Measurements from ENCODE around the gene GAB2.

Gene GAB2

GRCh38 chr11:78255919-78256318 lies 161.7 kb downstream of the GAB2 start:
- no peaks in the 10 kb centered on the region for H3K9me3 Mint-ChIP-seq
- DNase-seq = no peak
- TF ChIP-seq CTCF (IDR thresholded peaks at IDR 0.05) = no peak
- H3K27me3 Mint-ChIP-seq (ENCODE audit: low read depth, poor library complexity) = peaks cover under 1% of the 10 kb centered on the region
- H3K36me3 Mint-ChIP-seq (ENCODE audit: low read depth) = no peaks in the 10 kb centered on the region
- H3K4me1 Mint-ChIP-seq = peaks cover 16% of the 10 kb centered on the region
- H3K27ac Mint-ChIP-seq = no peak overlapping the region
- no peak overlapping the region for H3K4me3 Mint-ChIP-seq

DNA sequence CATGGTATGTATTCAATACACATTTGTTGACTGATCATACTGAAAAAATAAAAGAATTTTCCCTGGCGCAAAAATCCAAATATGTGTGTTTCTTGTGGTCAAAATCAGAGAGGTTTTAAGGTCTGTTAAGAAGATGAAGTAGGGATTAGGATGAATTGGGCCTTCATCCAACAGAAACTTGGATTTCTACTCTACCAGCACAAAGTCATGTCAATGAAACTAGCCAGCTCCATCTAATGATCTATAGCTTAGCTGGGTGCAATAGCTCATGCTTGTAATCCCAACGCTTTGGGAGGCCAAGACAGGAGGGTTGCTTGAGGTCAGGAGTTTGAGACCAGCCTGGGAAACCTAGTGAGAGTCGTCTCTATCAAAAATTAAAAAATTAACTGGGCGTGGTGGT lies 163.4 kb downstream of the GAB2 start:
- no peak overlapping the region for H3K27ac Mint-ChIP-seq
- H3K36me3 Mint-ChIP-seq (ENCODE audit: low read depth) = no peaks in the 10 kb centered on the region
- H3K4me3 Mint-ChIP-seq = no peak overlapping the region
- no peak for DNase-seq
- H3K4me1 Mint-ChIP-seq = no peaks in the 10 kb centered on the region
- no peaks in the 10 kb centered on the region for H3K9me3 Mint-ChIP-seq
- H3K27me3 Mint-ChIP-seq (ENCODE audit: low read depth, poor library complexity) = no peaks in the 10 kb centered on the region
- TF ChIP-seq CTCF (IDR thresholded peaks at IDR 0.05) = no peak

GRCh38 chr11:78253797-78254196 lies 163.8 kb downstream of the GAB2 start:
- Mint-ChIP-seq H3K4me1 (no peaks in the 10 kb centered on the region), H3K27ac (no peak overlapping the region), H3K36me3 (ENCODE audit: low read depth) (peaks cover 2% of the 10 kb centered on the region), H3K27me3 (ENCODE audit: low read depth, poor library complexity) (no peaks in the 10 kb centered on the region), H3K9me3 (no peaks in the 10 kb centered on the region), H3K4me3 (no peak overlapping the region)
- TF ChIP-seq CTCF (IDR thresholded peaks at IDR 0.05) = no peak
- no peak for DNase-seq

- TF ChIP-seq CTCF (IDR thresholded peaks at IDR 0.05) = no peak
- Mint-ChIP-seq H3K27ac (no peak overlapping the region), H3K4me1 (no peaks in the 10 kb centered on the region), H3K4me3 (no peak overlapping the region), H3K27me3 (ENCODE audit: low read depth, poor library complexity) (no peaks in the 10 kb centered on the region), H3K36me3 (ENCODE audit: low read depth) (peaks cover 25% of the 10 kb centered on the region), H3K9me3 (peaks cover 7% of the 10 kb centered on the region)
- DNase-seq = no peak
These were observed 166.4 kb downstream of the GAB2 start for GRCh38 chr11:78251083-78251775.

- Mint-ChIP-seq H3K4me1 (no peaks in the 10 kb centered on the region), H3K9me3 (peaks cover 9% of the 10 kb centered on the region), H3K36me3 (ENCODE audit: low read depth) (peaks cover 29% of the 10 kb centered on the region), H3K4me3 (no peak overlapping the region), H3K27ac (no peak overlapping the region), H3K27me3 (ENCODE audit: low read depth, poor library complexity) (no peaks in the 10 kb centered on the region)
- no peak for DNase-seq
- TF ChIP-seq CTCF (IDR thresholded peaks at IDR 0.05) = no peak
These were observed 167.5 kb downstream of the GAB2 start for GRCh38 chr11:78250099-78250498.

DNA sequence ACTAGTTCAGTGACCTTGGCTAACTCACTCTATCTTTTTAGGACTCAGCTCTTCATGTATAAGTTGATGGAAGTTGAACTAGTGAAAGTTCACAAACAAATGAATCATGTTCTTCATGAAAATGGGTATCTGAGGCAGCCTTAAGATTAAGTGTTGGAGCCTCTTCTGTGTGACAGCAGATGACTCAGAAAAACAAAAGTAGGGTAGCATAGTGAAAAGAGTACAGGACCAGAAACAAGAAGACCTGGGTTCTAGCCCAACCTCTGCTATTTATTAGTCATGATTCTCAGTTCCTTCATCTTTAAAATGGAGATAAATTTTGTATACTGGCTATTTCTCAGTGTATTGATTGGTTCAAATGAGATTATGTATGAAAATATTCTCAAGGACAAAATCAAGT lies 168.7 kb downstream of the GAB2 start:
- Mint-ChIP-seq H3K27me3 (ENCODE audit: low read depth, poor library complexity) (no peaks in the 10 kb centered on the region), H3K4me1 (no peaks in the 10 kb centered on the region), H3K36me3 (ENCODE audit: low read depth) (peaks cover 39% of the 10 kb centered on the region), H3K4me3 (no peak overlapping the region), H3K9me3 (peaks cover 20% of the 10 kb centered on the region), H3K27ac (no peak overlapping the region)
- DNase-seq = no peak
- TF ChIP-seq CTCF (IDR thresholded peaks at IDR 0.05) = no peak

All from nephron progenitor cell (in vitro differentiated cells).